ENCODE results near the gene LTN1. TPM values are rescaled to one million over a fixed set of nuclear protein-coding genes. Genes with fewer than 3 reads are reported as not detected.

LTN1 gene
- polyA plus RNA-seq, 1 of the 3 experiments (the other 2 are of a cell fraction) = 3.2 TPM

DNA sequence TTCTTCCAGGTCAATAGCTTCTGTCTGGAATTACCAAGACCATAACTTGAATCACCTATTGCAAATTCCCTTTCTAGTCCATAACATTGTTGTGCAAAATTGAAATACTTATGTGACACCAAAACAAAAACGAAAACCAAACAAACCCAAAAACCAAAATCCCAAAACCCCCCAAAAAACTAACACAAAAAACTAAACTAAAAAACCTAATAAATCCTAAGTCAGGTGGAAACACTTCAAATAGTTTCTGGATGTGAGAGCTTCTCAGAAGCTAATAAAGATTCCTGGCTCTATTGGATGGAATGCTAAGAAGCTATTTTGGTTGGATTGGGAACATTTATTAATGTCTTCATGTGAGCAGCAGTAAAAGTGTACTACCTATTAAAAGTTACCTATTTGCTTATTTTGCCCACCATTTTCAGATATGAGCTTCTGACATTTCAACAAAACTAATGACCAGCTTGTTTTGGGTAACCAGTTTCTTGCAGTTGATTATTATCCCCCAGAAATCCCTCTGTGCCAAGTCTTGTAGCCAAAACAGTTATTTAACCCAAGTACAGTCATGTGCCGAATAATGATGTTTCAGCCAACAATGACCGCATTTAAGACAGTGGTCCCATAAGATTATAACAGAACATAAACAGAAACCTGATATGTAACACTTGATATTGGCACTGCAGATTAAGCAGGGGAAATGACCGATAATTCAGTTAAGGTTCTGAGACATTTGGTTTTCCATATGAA is 76.4 kb downstream of the LTN1 start:
- ChIA-PET POLR2A (no interaction called here), CTCF (interaction anchor here (3.1 kb wide), 1 partner anchor 171 kb away, joined by 9 read pairs; no protein-coding TSS in a partner anchor)
- H3K9me3 ChIP-seq = no peaks in the 10 kb centered on the region
- H3K27me3 ChIP-seq (ENCODE audit: insufficient read depth) = no peaks in the 10 kb centered on the region
- H3K4me1 ChIP-seq (ENCODE audit: control insufficient read depth in 1 of 2, insufficient read depth in 2 of 2, low read depth in 1 of 2, low read length in 1 of 2) = no peaks in the 10 kb centered on the region; a peak in 1 of 4 replicates
- H3K9ac ChIP-seq = no peak overlapping the region
- H2AFZ ChIP-seq (ENCODE audit: low read depth) = no peak overlapping the region
- no peak for DNase-seq
- H4K20me1 ChIP-seq (ENCODE audit: insufficient read depth) = no peaks in the 10 kb centered on the region
- H3F3A ChIP-seq (replicated peaks; ENCODE audit: insufficient read depth) = no peaks in the 10 kb centered on the region
- H3K4me3 ChIP-seq (ENCODE audit: low read depth in 2 of 2, low read length in 1 of 2) = no peak overlapping the region
- no peaks in the 10 kb centered on the region for H3K79me2 ChIP-seq (ENCODE audit: insufficient read depth)
- H3K4me2 ChIP-seq = no peak overlapping the region
- no peaks in the 10 kb centered on the region for H3K9me2 ChIP-seq
- TF ChIP-seq TAF1 (IDR thresholded peaks at IDR 0.05; ENCODE audit: borderline replicate concordance, low read depth, low read length) = no peak
- no peak for TF ChIP-seq NFIC (IDR thresholded peaks at IDR 0.05; ENCODE audit: borderline replicate concordance)
- TF ChIP-seq GABPA (IDR thresholded peaks at IDR 0.05; ENCODE audit: low read depth) = no peak
- no peak for TF ChIP-seq JUND (IDR thresholded peaks at IDR 0.05)
- TF ChIP-seq, protein P1, sequence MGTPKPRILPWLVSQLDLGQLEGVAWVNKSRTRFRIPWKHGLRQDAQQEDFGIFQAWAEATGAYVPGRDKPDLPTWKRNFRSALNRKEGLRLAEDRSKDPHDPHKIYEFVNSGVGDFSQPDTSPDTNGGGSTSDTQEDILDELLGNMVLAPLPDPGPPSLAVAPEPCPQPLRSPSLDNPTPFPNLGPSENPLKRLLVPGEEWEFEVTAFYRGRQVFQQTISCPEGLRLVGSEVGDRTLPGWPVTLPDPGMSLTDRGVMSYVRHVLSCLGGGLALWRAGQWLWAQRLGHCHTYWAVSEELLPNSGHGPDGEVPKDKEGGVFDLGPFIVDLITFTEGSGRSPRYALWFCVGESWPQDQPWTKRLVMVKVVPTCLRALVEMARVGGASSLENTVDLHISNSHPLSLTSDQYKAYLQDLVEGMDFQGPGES (IDR thresholded peaks at IDR 0.05; ENCODE audit: low read depth, low read length) = no peak
- TF ChIP-seq, protein P2, sequence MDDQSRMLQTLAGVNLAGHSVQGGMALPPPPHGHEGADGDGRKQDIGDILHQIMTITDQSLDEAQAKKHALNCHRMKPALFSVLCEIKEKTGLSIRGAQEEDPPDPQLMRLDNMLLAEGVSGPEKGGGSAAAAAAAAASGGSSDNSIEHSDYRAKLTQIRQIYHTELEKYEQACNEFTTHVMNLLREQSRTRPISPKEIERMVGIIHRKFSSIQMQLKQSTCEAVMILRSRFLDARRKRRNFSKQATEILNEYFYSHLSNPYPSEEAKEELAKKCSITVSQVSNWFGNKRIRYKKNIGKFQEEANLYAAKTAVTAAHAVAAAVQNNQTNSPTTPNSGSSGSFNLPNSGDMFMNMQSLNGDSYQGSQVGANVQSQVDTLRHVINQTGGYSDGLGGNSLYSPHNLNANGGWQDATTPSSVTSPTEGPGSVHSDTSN (IDR thresholded peaks at IDR 0.05) = no peak
- TF ChIP-seq, protein P3, sequence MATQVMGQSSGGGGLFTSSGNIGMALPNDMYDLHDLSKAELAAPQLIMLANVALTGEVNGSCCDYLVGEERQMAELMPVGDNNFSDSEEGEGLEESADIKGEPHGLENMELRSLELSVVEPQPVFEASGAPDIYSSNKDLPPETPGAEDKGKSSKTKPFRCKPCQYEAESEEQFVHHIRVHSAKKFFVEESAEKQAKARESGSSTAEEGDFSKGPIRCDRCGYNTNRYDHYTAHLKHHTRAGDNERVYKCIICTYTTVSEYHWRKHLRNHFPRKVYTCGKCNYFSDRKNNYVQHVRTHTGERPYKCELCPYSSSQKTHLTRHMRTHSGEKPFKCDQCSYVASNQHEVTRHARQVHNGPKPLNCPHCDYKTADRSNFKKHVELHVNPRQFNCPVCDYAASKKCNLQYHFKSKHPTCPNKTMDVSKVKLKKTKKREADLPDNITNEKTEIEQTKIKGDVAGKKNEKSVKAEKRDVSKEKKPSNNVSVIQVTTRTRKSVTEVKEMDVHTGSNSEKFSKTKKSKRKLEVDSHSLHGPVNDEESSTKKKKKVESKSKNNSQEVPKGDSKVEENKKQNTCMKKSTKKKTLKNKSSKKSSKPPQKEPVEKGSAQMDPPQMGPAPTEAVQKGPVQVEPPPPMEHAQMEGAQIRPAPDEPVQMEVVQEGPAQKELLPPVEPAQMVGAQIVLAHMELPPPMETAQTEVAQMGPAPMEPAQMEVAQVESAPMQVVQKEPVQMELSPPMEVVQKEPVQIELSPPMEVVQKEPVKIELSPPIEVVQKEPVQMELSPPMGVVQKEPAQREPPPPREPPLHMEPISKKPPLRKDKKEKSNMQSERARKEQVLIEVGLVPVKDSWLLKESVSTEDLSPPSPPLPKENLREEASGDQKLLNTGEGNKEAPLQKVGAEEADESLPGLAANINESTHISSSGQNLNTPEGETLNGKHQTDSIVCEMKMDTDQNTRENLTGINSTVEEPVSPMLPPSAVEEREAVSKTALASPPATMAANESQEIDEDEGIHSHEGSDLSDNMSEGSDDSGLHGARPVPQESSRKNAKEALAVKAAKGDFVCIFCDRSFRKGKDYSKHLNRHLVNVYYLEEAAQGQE (IDR thresholded peaks at IDR 0.05; ENCODE audit: low read depth, low read length) = no peak
- no peak for TF ChIP-seq CHD2 (IDR thresholded peaks at IDR 0.05; ENCODE audit: low read length, partially characterized antibody)
- no peak for TF ChIP-seq FOSL2 (IDR thresholded peaks at IDR 0.05; ENCODE audit: borderline replicate concordance, low read depth)
- TF ChIP-seq MEF2A (IDR thresholded peaks at IDR 0.05; ENCODE audit: borderline replicate concordance, low read depth) = no peak
- TF ChIP-seq EZH2phosphoT487 (IDR thresholded peaks at IDR 0.05; ENCODE audit: borderline replicate concordance, low read depth) = no peak
- no peak overlapping the region for H3K27ac ChIP-seq (ENCODE audit: low read depth in 2 of 2, low read length in 1 of 2)
- 84% methylated on average over 4 of the region's 4 CpGs for WGBS (ENCODE audit: low lambda C conversion rate)
- no peaks in the 10 kb centered on the region for H3K36me3 ChIP-seq (replicated peaks in 1 of 2; ENCODE audit: control insufficient read depth in 1 of 2, insufficient read depth in 2 of 2, low read length in 1 of 2)

Measured in SK-N-SH (cell line).